NCI-H1930 (cell line): Measurements from ENCODE around the gene KCNB1.
A peak's percentile ranks its signal among the peaks of the same experiment; 100 is the strongest.
"Not testable (repeated sequence)": the region's sequence is repeated elsewhere in the genome, so short reads cannot be mapped to it uniquely, and the experiment has no call there.

Experiments
- DNase-seq, 2 experiments: peaks; one replicate each; lab custom pipeline; 2025; lab: John Stamatoyannopoulos, UW

KCNB1 gene

DNA sequence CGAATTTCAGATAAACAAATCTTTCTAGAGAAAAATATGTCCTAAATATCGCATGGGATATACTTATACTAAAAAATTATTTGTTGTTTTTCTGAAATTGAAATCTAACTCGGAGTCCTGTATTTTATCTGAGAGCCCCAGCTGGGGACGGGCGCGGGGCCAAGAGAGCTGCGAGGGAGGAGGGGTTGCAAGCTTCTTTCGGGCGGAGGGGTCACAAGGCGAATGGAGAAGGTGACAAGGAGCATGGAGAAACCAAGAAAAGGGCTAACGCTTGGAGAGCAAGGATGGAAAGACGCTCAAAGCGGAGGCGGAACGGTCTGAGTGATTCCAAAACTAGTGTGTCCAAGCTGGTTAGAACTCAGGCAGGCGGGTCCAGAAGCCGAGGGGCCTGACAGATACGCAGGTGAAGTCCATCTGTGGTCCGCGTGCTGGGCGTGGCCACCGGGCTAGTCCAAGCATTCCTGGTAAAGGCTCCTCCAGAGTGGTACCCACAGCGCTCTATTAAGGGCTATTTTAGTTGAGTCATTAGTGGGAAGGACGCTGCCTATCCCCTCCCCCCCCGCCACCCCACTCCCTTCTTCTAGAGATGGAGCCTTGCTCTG, 163.2 kb downstream of the KCNB1 start:
- peak in 1 of 2 experiments; percentile 11 for DNase-seq

DNA sequence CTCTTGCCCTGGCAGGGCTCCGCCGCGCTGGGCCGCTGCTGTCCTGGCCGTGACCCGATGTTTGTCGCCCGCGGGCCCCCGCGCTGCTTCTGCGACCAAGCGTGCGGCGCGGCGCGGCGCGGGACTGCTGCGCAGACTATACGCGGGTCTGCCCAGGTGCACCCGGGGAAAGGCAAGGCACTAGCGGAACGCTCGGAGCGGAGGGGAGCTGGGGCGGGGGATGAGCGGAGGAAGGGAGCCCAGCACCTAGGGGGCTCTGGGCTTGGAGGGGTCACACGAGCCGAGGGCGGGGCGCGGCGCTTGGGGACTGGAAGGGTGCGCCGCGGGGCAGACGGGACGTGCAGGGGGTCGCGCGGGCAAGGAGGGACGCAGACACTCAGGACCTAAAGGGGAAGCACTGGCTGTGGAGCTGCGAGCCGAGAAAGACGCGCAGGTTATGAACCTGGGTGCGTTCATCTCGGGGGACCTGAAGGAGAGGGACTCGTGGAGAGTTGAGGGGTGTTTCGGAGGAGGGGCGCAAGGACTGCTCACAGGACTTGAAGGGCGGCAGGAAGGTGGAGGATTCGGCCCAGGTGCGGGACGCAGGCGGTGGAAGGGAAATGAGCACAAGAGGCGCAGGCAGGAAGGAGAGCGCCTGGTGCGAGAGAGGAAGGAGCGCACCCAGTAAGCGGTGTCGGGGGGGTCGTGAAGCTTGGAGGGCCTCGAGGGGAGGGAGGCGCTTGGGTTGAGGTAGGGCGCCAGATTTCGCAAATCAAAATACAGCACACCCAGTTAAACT, 163.8 kb downstream of the KCNB1 start:
- no peak for DNase-seq

DNA sequence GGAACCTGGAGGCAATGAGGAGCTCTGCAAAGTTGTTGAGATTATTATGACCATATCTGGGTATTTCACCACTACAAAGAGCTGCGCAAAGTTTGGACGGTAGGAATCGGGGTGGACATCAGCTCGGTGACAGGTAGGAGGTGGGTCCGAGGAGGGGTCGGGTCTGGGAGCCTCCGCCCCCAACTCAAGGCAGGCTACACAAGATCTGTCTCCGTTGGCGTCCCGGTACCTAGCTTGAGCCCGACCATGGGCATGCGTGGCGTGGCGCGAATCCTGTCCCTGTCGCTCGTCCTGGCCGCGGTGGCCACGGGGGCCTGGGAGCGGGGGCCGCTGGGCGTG, 164.4 kb downstream of the KCNB1 start:
- no peak for DNase-seq

DNA sequence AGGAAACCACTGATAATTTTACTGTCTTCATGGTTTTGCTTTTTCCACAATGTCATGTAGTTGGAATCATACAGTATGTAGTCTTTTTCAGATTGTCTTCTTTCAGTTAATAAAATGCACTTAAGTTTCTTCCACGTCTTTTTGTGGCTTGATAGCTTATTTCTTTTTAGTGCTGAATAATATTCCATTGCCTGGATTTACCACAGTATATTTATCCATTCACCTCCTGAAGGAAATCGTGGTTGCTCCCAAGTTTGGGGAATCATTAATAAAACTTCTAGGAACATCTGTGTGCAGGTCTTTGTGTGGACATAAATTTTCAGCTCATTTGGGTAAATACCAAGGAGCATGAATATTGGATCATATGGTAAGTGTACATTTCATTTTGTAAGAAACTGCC, 165.8 kb downstream of the KCNB1 start:
- no peak for DNase-seq

DNA sequence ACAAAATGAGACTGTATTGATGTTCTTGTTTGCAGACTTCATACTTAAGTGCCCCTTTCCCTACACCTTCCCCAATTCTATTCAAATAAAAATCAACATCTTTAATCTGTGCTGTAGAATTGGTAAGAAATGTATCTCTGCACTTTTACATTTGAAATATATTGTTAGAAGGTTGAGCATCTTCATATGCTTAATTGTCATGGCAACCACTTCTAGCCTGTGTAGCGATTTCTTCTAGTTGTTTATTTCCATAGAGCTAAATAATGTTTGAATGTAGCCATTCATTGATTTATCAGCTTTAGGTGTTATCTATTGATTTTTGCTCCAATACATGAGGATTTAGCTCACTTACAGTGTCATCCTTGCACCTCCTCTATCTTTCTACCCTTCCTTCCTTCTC, 166.9 kb downstream of the KCNB1 start:
- no peak for DNase-seq

GRCh38 chr20:49314052-49314451, 168.4 kb downstream of the KCNB1 start:
- not testable (repeated sequence) for DNase-seq
